Measurements from ENCODE around the gene RAD23A.

RAD23A gene

GRCh38 chr19:12990431-12990830 is 44.8 kb downstream of the RAD23A start:
- DNase-seq (no peak), ATAC-seq (replicated peaks) (no peak)
- no peak overlapping the region for H3K27ac Mint-ChIP-seq
- H3K4me1 Mint-ChIP-seq (ENCODE audit: low read depth in 2 of 2): peaks cover 8 to 9% of the 10 kb centered on the region in 2 donors
- H3K27me3 Mint-ChIP-seq: peaks cover 0 to 26% of the 10 kb centered on the region in 2 donors
- H3K4me3 Mint-ChIP-seq: no peak overlapping the region
- H3K36me3 Mint-ChIP-seq (ENCODE audit: insufficient read depth): peaks cover 8% of the 10 kb centered on the region
- H3K9me3 Mint-ChIP-seq: no peaks in the 10 kb centered on the region

GRCh38 chr19:12990853-12991252 is 45.2 kb downstream of the RAD23A start:
- Mint-ChIP-seq H3K27me3 (peaks cover 0 to 26% of the 10 kb centered on the region in 2 donors), H3K4me1 (ENCODE audit: low read depth in 2 of 2) (peaks cover 5 to 7% of the 10 kb centered on the region in 2 donors), H3K9me3 (no peaks in the 10 kb centered on the region), H3K36me3 (ENCODE audit: insufficient read depth) (peaks cover 10% of the 10 kb centered on the region), H3K27ac (no peak overlapping the region), H3K4me3 (no peak overlapping the region)
- DNase-seq (no peak), ATAC-seq (replicated peaks) (no peak)

- H3K4me1 Mint-ChIP-seq (ENCODE audit: low read depth in 2 of 2): peaks cover 5 to 9% of the 10 kb centered on the region in 2 donors
- DNase-seq (no peak), ATAC-seq (replicated peaks) (no peak)
- H3K4me3 Mint-ChIP-seq: no peak overlapping the region
- H3K27me3 Mint-ChIP-seq: peaks cover 0 to 26% of the 10 kb centered on the region in 2 donors
- H3K27ac Mint-ChIP-seq: no peak overlapping the region
- H3K9me3 Mint-ChIP-seq: no peaks in the 10 kb centered on the region
- H3K36me3 Mint-ChIP-seq (ENCODE audit: insufficient read depth): peaks cover 13% of the 10 kb centered on the region
These were observed 45.6 kb downstream of the RAD23A start for GRCh38 chr19:12991296-12991695.

GRCh38 chr19:12992729-12993128 is 47.1 kb downstream of the RAD23A start:
- Mint-ChIP-seq H3K36me3 (ENCODE audit: insufficient read depth) (peaks cover 13% of the 10 kb centered on the region), H3K4me3 (no peak overlapping the region), H3K4me1 (ENCODE audit: low read depth in 2 of 2) (peaks cover 5 to 9% of the 10 kb centered on the region in 2 donors), H3K27me3 (peaks cover 0 to 28% of the 10 kb centered on the region in 2 donors), H3K27ac (no peak overlapping the region), H3K9me3 (no peaks in the 10 kb centered on the region)
- DNase-seq (no peak), ATAC-seq (replicated peaks) (no peak)

GRCh38 chr19:12993562-12993961 is 47.9 kb downstream of the RAD23A start:
- ATAC-seq (replicated peaks): no peak
- Mint-ChIP-seq H3K27ac (no peak overlapping the region), H3K27me3 (peaks cover 0 to 36% of the 10 kb centered on the region in 2 donors), H3K36me3 (ENCODE audit: insufficient read depth) (peaks cover 13% of the 10 kb centered on the region), H3K9me3 (no peaks in the 10 kb centered on the region), H3K4me1 (ENCODE audit: low read depth in 2 of 2) (peaks cover 5 to 9% of the 10 kb centered on the region in 2 donors), H3K4me3 (peak overlapping the region in 1 of 2 donors; percentile 84)
- no peak for DNase-seq

GRCh38 chr19:12994701-12995595 is 49.3 kb downstream of the RAD23A start, which contains the start of gene NFIX:
Gene NFIX (plus strand): TSS chr19:12995475. CDS start chr19:12995838, 363 bp downstream.
- H3K9me3 Mint-ChIP-seq: no peaks in the 10 kb centered on the region
- peak; percentile 63 for ATAC-seq (replicated peaks)
- H3K27me3 Mint-ChIP-seq: peaks cover 0 to 50% of the 10 kb centered on the region in 2 donors
- peak within 1 kb of the TSS; percentile 80 to 84 for H3K4me3 Mint-ChIP-seq
- peak; percentile 45 to 51 (median 49) for DNase-seq
- H3K27ac Mint-ChIP-seq: peak within 1 kb of the TSS; percentile 35 to 85
- H3K36me3 Mint-ChIP-seq (ENCODE audit: insufficient read depth): peaks cover 13% of the 10 kb centered on the region
- H3K4me1 Mint-ChIP-seq (ENCODE audit: low read depth in 2 of 2): peaks cover 5 to 9% of the 10 kb centered on the region in 2 donors

GRCh38 chr19:12995596-12996405 is 50.1 kb downstream of the RAD23A start:
- no peak overlapping the region for H3K27ac Mint-ChIP-seq
- DNase-seq: no peak

GRCh38 chr19:12996406-12997094 is 50.9 kb downstream of the RAD23A start:
- Mint-ChIP-seq H3K4me1 (ENCODE audit: low read depth in 2 of 2) (peaks cover 5 to 9% of the 10 kb centered on the region in 2 donors), H3K27ac (no peak overlapping the region), H3K27me3 (peaks cover 0 to 56% of the 10 kb centered on the region in 2 donors), H3K9me3 (no peaks in the 10 kb centered on the region), H3K36me3 (ENCODE audit: insufficient read depth) (peaks cover 13% of the 10 kb centered on the region), H3K4me3 (peak overlapping the region; percentile 56 to 84)
- DNase-seq (no peak), ATAC-seq (replicated peaks) (no peak)

More at GRCh38 chr19:12995596-12996405, 50.1 kb downstream of the RAD23A start:
- Mint-ChIP-seq H3K36me3 (ENCODE audit: insufficient read depth) (peaks cover 13% of the 10 kb centered on the region), H3K4me1 (ENCODE audit: low read depth in 2 of 2) (peaks cover 5 to 9% of the 10 kb centered on the region in 2 donors), H3K27me3 (peaks cover 0 to 56% of the 10 kb centered on the region in 2 donors), H3K9me3 (no peaks in the 10 kb centered on the region), H3K4me3 (peak overlapping the region; percentile 31 to 84)
- ATAC-seq (replicated peaks): peak; percentile 47

GRCh38 chr19:12997179-12997966 is 51.7 kb downstream of the RAD23A start:
- Mint-ChIP-seq H3K27me3 (peaks cover 0 to 56% of the 10 kb centered on the region in 2 donors), H3K4me3 (peak overlapping the region; percentile 56 to 57), H3K9me3 (no peaks in the 10 kb centered on the region), H3K4me1 (ENCODE audit: low read depth in 2 of 2) (peaks cover 5 to 9% of the 10 kb centered on the region in 2 donors), H3K36me3 (ENCODE audit: insufficient read depth) (peaks cover 13% of the 10 kb centered on the region), H3K27ac (no peak overlapping the region)
- no peak for ATAC-seq (replicated peaks)
- DNase-seq: no peak

GRCh38 chr19:12997967-12998940 is 52.6 kb downstream of the RAD23A start:
- H3K27ac Mint-ChIP-seq: peak overlapping the region in 1 of 2 donors; percentile 3
- H3K36me3 Mint-ChIP-seq (ENCODE audit: insufficient read depth): peaks cover 13% of the 10 kb centered on the region
- H3K4me3 Mint-ChIP-seq: peak overlapping the region in 1 of 2 donors; percentile 56
- no peak for DNase-seq
- no peaks in the 10 kb centered on the region for H3K9me3 Mint-ChIP-seq
- H3K4me1 Mint-ChIP-seq (ENCODE audit: low read depth in 2 of 2): peaks cover 5 to 9% of the 10 kb centered on the region in 2 donors
- H3K27me3 Mint-ChIP-seq: peaks cover 0 to 62% of the 10 kb centered on the region in 2 donors
- no peak for ATAC-seq (replicated peaks)

GRCh38 chr19:13001166-13001501 is 55.5 kb downstream of the RAD23A start:
- H3K27ac Mint-ChIP-seq: no peak overlapping the region
- no peak overlapping the region for H3K4me3 Mint-ChIP-seq
- peaks cover 3% of the 10 kb centered on the region for H3K36me3 Mint-ChIP-seq (ENCODE audit: insufficient read depth)
- peaks cover 10 to 73% of the 10 kb centered on the region in 2 donors for H3K27me3 Mint-ChIP-seq
- no peaks in the 10 kb centered on the region for H3K9me3 Mint-ChIP-seq
- DNase-seq (no peak), ATAC-seq (replicated peaks) (no peak)
- peaks cover 0 to 2% of the 10 kb centered on the region in 2 donors for H3K4me1 Mint-ChIP-seq (ENCODE audit: low read depth in 2 of 2)
